Stimulated activated naive B cell treated with anti-CD40 and anti-IgM and Interleukin-4, amounts not matched to agents 10 μg/mL and 1 μg/mL and 100 μg/mL, for 72 hours (primary cell): ENCODE data around the gene TBPL1.
A peak's percentile ranks its signal among the peaks of the same experiment; 100 is the strongest.

ENCODE experiments used
- ATAC-seq, 2 donors: fragments of 150-1000 bp; cut with Tn5 transposase; replicated peaks; 2 replicates each; pipeline ENCODE4 v1.10.0; 2021; ENCODE audit warnings: moderate library complexity in 1 of 2
- DNase-seq: peaks from one replicate; pipeline ENCODE4 v3.0.0; 2021
- H3K27ac Mint-ChIP-seq: one replicate; pipeline ENCODE4 v1.8.0; 2022; ENCODE audit warnings: mild to moderate bottlenecking, mixed read lengths
- H3K27me3 Mint-ChIP-seq, 2 donors: one replicate each; pipeline ENCODE4 v1.8.0; 2022; ENCODE audit warnings: mixed read lengths in 2 of 2
- H3K36me3 Mint-ChIP-seq, 2 donors: one replicate each; pipeline ENCODE4 v1.8.0; 2022; ENCODE audit warnings: mixed read lengths in 2 of 2, mild to moderate bottlenecking in 1 of 2
- H3K4me1 Mint-ChIP-seq, 2 donors: one replicate each; pipeline ENCODE4 v1.8.0; 2022; ENCODE audit warnings: mixed read lengths in 2 of 2, mild to moderate bottlenecking in 1 of 2
- H3K4me3 Mint-ChIP-seq, 2 donors: one replicate each; pipeline ENCODE4 v1.8.0; 2022; ENCODE audit warnings: mild to moderate bottlenecking in 2 of 2, mixed read lengths in 2 of 2, moderate library complexity in 1 of 2
- H3K9me3 Mint-ChIP-seq, 2 donors: one replicate each; pipeline ENCODE4 v1.8.0; 2022; ENCODE audit warnings: mixed read lengths in 2 of 2, mild to moderate bottlenecking in 1 of 2

TBPL1 gene

GRCh38 chr6:133939778-133940667 lies 13.0 kb upstream of the TBPL1 start:
- no peak overlapping the region for H3K27ac Mint-ChIP-seq
- peaks cover 26 to 60% of the 10 kb centered on the region in 2 donors for H3K27me3 Mint-ChIP-seq
- DNase-seq (no peak), ATAC-seq (no peak)
- no peak overlapping the region for H3K4me3 Mint-ChIP-seq
- peaks cover 0 to 1% of the 10 kb centered on the region in 2 donors for H3K9me3 Mint-ChIP-seq
- no peaks in the 10 kb centered on the region for H3K36me3 Mint-ChIP-seq
- no peaks in the 10 kb centered on the region for H3K4me1 Mint-ChIP-seq

DNA sequence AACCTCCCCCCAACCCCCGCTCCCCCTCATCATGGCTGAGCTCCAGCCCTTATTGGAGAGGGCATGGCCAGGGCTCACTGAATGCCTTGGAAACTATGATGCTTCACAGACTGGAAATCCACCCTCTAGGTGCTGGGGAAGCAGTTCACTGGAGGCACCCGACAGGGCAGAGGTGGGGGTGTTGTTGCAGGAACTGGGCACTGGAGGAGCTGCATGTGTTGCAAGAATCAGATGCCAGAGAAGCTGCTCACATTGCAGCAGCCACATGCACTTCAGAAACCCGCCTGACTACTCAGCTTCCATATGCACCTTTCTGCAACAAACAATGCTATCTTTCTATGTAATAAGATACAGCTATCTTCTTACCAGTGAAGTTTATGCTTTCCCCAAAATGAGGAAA lies 7.9 kb upstream of the TBPL1 start:
- Mint-ChIP-seq H3K27me3 (peaks cover 15 to 22% of the 10 kb centered on the region in 2 donors), H3K4me1 (no peaks in the 10 kb centered on the region), H3K36me3 (no peaks in the 10 kb centered on the region), H3K27ac (no peak overlapping the region), H3K4me3 (no peak overlapping the region), H3K9me3 (no peaks in the 10 kb centered on the region)
- ATAC-seq (no peak), DNase-seq (no peak)

GRCh38 chr6:133947302-133947900 lies 5.6 kb upstream of the TBPL1 start:
- peaks cover 6 to 9% of the 10 kb centered on the region in 2 donors for H3K4me1 Mint-ChIP-seq
- peaks cover 0 to 2% of the 10 kb centered on the region in 2 donors for H3K36me3 Mint-ChIP-seq
- DNase-seq: no peak
- H3K4me3 Mint-ChIP-seq: no peak overlapping the region
- H3K27me3 Mint-ChIP-seq: peaks cover 0 to 5% of the 10 kb centered on the region in 2 donors
- H3K27ac Mint-ChIP-seq: no peak overlapping the region
- ATAC-seq: no peak
- no peaks in the 10 kb centered on the region for H3K9me3 Mint-ChIP-seq

DNA sequence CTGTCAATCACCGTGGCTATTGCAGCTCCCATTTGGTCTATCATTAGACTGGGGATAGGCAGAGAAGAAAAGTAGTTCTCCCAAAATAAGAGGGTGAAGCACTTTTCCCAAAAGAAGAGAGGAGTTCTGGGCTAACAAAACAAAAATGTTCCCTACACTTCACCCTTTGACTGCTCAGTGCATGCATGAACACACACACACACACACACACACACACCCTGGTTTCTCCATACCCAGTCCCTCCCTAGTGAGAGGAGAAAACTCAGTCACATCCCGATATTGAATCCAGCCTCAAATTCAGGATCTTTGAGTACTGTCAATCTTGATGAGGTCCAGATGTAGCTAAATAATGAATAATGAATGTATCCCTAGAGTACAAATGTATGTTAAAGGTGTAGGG lies 4.6 kb upstream of the TBPL1 start:
- Mint-ChIP-seq H3K9me3 (no peaks in the 10 kb centered on the region), H3K4me3 (no peak overlapping the region), H3K4me1 (peaks cover 6 to 9% of the 10 kb centered on the region in 2 donors), H3K36me3 (peaks cover 0 to 3% of the 10 kb centered on the region in 2 donors), H3K27me3 (peaks cover 0 to 5% of the 10 kb centered on the region in 2 donors), H3K27ac (no peak overlapping the region)
- ATAC-seq: no peak
- DNase-seq: no peak

DNA sequence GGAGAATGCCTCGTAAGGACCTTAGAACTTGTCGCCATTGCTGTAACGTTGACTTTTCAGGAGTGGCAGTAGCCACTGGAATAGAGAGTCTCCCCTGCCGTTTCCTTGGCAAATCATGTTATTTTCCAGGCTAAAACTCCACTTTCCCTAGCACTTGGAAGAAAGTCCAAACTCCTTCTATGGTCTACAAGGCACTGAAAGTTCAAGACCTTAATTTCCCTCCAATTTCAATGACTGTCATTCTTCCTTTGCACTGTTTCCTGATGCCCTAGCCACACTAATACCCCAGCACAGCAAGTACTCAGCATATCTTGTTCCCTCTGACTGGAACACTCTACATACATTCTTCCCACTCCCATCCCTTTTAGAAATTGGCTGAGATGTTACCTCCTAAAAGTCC lies 1.8 kb upstream of the TBPL1 start:
- no peaks in the 10 kb centered on the region for H3K9me3 Mint-ChIP-seq

DNA sequence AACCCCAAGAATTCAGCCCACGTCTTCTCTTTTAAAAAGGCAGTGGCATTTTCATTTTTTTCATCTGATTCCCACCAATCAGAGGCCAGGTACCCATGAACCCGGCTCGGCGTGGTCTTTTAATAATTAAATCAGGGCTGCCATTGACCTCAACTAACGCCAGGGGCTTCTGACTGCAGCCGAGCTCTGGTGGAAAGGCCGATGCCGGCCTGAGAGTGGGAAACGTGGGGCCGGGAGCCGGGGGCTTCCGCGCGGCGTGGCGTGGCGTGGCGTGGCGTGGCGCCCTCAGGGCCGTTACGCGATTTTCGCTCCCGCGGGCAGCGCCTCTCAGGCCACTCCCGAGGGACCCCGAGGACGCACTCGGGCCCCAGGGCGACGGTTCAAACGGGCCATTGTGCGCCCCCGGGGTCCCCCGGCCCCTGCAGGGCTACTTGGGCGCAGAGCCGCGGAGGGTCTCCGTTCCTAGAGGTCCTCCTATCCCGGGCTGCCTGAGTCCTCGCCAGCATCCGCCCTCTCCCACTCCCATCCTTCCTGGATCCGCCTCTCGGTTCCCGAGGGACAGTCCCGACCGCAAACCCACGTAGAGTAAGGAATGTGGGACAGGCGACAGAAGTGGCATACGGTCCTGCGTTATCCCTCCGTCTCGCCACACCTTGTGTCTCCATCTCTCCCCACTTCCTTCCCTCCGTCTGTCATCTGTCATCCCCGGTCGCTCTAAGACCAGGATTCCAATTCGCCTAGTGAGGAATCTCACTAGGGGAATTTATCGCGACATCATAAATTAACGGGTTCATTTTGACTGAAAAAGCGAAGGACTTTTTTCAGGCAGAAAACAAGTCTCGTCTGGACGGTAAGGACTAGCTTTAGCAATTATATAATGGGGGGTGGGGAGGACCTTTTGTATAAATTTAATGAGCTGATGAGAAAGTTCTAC lies 876 bp upstream of the TBPL1 start:
- Mint-ChIP-seq H3K4me1 (peaks cover 26 to 38% of the 10 kb centered on the region in 2 donors), H3K4me3 (peak overlapping the region; percentile 95 to 99), H3K36me3 (peaks cover 0 to 3% of the 10 kb centered on the region in 2 donors), H3K27me3 (no peaks in the 10 kb centered on the region), H3K27ac (peak overlapping the region; percentile 99), H3K9me3 (no peaks in the 10 kb centered on the region)
- DNase-seq (peak; percentile 73), ATAC-seq (peak; percentile 70 to 72)

More for the DNA sequence above, 1.8 kb upstream of the TBPL1 start:
- Mint-ChIP-seq H3K27ac (peak overlapping the region; percentile 96), H3K4me3 (peak overlapping the region; percentile 95 to 99), H3K27me3 (no peaks in the 10 kb centered on the region), H3K36me3 (peaks cover 0 to 3% of the 10 kb centered on the region in 2 donors), H3K4me1 (peaks cover 19 to 29% of the 10 kb centered on the region in 2 donors)
- ATAC-seq (no peak), DNase-seq (no peak)

GRCh38 chr6:133953634-133954415 lies 801 bp downstream of the TBPL1 start:
- peaks cover 0 to 3% of the 10 kb centered on the region in 2 donors for H3K36me3 Mint-ChIP-seq
- no peak for ATAC-seq

GRCh38 chr6:133954657-133955576 lies 1.9 kb downstream of the TBPL1 start:
- Mint-ChIP-seq H3K9me3 (no peaks in the 10 kb centered on the region), H3K4me3 (peak overlapping the region; percentile 12 to 63), H3K36me3 (peaks cover 0 to 3% of the 10 kb centered on the region in 2 donors), H3K27me3 (no peaks in the 10 kb centered on the region), H3K27ac (no peak overlapping the region), H3K4me1 (peaks cover 30 to 63% of the 10 kb centered on the region in 2 donors)
- ATAC-seq (no peak), DNase-seq (no peak)

More at GRCh38 chr6:133953634-133954415, 801 bp downstream of the TBPL1 start:
- no peaks in the 10 kb centered on the region for H3K9me3 Mint-ChIP-seq
- H3K4me3 Mint-ChIP-seq: peak overlapping the region; percentile 95 to 99
- no peak for DNase-seq
- H3K27me3 Mint-ChIP-seq: no peaks in the 10 kb centered on the region
- H3K27ac Mint-ChIP-seq: peak overlapping the region; percentile 99
- H3K4me1 Mint-ChIP-seq: peaks cover 30 to 52% of the 10 kb centered on the region in 2 donors

GRCh38 chr6:133955582-133956415 lies 2.8 kb downstream of the TBPL1 start:
- Mint-ChIP-seq H3K4me3 (peak overlapping the region in 1 of 2 donors; percentile 12), H3K27ac (no peak overlapping the region), H3K9me3 (no peaks in the 10 kb centered on the region), H3K36me3 (peaks cover 0 to 3% of the 10 kb centered on the region in 2 donors), H3K27me3 (no peaks in the 10 kb centered on the region), H3K4me1 (peaks cover 35 to 71% of the 10 kb centered on the region in 2 donors)
- ATAC-seq (no peak), DNase-seq (no peak)

DNA sequence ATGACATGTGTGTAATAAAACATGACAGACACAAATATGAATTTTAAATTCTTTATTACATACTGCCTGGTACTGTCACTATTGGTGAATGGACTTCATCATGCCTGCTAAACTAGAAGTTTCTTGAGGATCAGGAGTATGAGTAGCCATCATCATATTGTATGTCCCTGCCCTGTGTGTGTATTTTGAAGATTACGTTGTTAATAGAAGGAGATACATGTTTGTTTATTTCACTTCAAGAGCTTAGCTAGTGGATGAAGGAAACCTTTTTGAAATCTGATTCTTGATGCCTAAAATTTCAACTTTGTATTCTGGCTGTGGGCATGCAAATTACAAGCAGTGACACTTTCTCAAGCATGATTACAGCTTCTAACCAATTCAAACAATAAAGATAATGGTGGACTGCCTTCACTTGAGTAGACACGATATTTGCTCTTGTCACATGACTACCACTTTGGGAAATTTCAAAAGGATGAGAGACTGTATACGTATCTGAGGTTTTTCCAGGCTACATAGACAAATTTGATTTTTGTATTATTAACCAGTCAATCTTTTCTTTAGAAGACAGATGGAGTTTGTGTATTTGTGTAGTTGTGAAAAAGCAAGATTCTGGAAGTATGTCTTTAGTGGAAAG lies 3.5 kb downstream of the TBPL1 start:
- H3K4me1 Mint-ChIP-seq: peaks cover 32 to 69% of the 10 kb centered on the region in 2 donors
- no peak for ATAC-seq
- H3K9me3 Mint-ChIP-seq: no peaks in the 10 kb centered on the region
- DNase-seq: no peak
- H3K27ac Mint-ChIP-seq: peak overlapping the region; percentile 3
- H3K27me3 Mint-ChIP-seq: no peaks in the 10 kb centered on the region
- peaks cover 0 to 3% of the 10 kb centered on the region in 2 donors for H3K36me3 Mint-ChIP-seq
- no peak overlapping the region for H3K4me3 Mint-ChIP-seq

DNA sequence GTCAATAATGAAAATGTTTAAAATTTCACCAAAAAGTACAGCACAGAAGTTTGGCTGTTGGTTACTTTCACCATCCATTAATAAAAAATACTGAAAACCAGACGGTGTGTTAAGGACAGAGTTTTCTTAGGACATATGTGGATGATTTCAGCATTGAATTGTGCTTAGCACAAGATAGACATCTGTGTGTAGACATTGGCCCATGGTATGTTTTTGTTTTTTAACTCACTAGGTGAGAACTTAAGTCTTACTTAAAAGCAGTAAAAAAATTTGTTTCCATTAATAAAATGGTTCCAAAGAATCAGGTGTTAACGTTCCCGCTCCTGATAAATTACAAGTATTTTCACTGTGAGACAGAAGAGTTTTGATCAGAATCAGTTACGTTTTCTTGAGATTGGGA lies 4.2 kb downstream of the TBPL1 start:
- Mint-ChIP-seq H3K27ac (peak overlapping the region; percentile 3), H3K4me3 (no peak overlapping the region), H3K27me3 (no peaks in the 10 kb centered on the region), H3K4me1 (peaks cover 35 to 73% of the 10 kb centered on the region in 2 donors), H3K36me3 (peaks cover 0 to 3% of the 10 kb centered on the region in 2 donors), H3K9me3 (no peaks in the 10 kb centered on the region)
- DNase-seq (no peak), ATAC-seq (no peak)
